Left renal pelvis (tissue), 4 donors: Measurements from ENCODE around the gene ZNHIT2. TPM values are rescaled to one million over a fixed set of nuclear protein-coding genes. Genes with fewer than 3 reads are reported as not detected.

Source experiments
- DNase-seq, 4 donors: peaks; one replicate each; pipeline ENCODE4 v3.0.0-alpha.2; 2013; ENCODE audit warnings: low read depth in 4 of 4, low spot score in 3 of 4
- polyA plus RNA-seq, 4 donors: library from polyadenylated mRNA; unstranded; fragments of 120-200 nt; gene quantifications; one replicate each; pipeline ENCODE4 v1.2.1, GENCODE V29; 2013; ENCODE audit not compliant: insufficient read length in 4 of 4

Gene ZNHIT2
- polyA plus RNA-seq, 4 donors: 3.8 to 11.1 (median 5.9) TPM

DNA sequence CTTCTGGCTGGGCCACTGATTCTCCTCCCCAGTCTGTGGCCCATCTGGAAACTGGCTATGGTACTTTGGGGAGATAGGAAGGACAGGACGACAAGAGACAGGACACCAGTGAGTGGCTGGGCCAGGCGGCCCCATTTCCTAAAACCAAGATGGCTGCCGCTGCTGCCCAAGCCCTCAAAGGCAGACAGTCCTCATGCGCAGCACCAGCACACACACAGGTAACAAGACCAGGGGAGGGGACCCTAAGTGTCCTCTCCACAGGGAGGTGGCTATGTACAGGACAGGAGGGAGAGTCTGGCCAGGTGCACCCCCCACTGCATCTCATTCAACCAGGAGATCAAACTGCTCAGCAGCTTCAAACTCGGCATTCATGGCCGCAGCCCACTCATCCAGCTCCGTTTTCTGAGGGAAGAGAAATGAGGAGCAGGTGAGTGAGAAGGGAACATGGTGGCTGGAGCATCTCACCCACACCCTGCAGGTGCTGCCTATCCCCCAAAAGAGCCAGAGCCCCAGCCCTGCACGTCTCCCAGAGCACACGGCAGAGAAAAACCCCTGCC, 38.6 kb downstream of the ZNHIT2 start:
- no peak for DNase-seq

DNA sequence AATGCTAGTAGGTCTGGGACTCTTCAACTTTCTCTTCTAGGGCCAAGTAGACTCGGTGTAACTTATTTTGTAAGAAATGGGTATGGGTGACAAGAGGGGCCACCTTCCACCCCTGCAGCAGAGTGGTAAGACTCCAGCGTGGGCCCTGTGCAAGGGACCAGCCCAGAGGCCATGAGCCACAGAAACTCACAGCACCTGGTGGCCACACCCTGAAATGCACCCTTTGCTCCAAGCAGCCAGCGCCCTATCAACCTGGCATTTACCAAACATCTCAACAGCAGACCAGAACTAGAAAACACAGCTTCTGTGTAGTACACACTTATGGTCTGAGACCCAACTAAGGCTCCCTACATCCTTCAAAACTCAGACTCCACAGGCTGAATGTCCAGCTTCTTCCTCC, 39.4 kb downstream of the ZNHIT2 start:
- no peak for DNase-seq

DNA sequence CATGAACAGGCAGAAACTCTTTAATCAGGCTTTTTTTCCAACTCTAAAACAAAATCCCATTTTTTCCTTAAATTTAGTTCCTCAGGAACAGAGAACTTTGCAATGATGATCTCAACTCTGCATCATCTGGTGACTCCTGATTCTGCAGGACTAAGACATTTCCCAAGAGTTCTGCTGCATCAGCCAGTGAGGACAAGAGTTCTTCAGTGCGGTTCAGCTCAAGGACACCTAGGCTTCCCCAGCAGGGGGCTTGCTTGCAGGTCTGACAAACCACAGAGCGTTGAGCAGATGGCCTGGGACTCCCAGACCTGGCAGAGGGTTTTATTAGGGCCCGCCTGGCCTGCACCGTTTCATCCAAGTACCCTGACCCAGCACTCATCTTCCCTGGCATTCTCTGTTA, 40.0 kb downstream of the ZNHIT2 start:
- DNase-seq: no peak

DNA sequence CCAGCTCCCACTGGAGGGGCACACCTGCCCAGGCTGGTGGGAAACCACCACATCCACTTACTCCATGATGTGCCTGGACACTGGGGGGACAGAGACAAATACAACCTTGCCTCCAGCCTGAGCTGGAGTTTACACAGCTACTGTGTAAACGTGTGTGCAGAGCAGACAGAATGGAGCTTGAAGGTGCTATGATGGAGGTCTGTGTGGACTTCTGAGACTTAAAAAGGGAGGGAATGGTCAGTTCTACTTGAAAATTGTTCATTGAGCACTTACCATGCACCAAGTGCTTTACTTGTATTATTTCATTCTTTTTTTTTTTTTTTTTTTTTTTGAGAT, 44.9 kb downstream of the ZNHIT2 start:
- DNase-seq: no peak

GRCh38 chr11:65071907-65072630, 45.4 kb downstream of the ZNHIT2 start:
- DNase-seq: no peak

DNA sequence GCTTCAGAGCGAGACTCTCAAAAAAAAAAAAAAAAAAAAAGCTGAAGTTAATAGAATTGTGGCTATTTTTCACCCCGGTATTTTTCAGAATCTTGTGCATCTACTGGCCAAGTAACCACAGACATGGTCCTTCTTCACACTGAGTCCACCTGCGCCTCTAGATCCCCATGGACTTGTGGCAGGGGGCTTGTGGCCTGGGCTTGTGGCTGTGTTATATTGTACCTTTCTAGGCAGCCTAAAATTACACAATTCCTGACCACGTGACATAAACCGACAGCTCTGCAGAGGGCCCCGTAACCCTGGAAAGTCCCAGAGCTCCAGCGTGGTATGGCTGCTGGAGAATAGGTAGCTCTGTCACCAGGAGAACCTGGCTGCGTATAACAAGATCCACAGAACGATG, 48.3 kb downstream of the ZNHIT2 start:
- DNase-seq: no peak

DNA sequence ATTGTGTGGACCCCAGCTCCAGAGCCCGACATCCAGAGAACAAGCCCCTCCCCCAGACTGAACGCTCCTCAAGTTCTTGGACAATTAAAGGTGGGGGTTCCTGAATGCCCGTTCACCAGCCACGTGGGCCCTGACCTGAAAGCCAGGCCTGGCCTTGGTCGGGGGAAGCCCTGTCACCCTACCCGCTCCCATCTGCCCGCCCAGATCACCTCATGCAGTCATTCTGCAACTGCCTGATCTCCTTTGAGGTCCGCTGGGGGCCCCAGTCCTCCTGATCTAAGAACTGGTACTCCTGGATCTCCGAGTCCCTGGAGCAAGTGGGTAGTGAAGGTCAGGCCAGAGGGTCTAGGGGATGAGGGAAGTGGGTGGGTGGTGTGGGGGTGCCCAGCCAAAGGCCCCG, 50.1 kb downstream of the ZNHIT2 start:
- no peak for DNase-seq

DNA sequence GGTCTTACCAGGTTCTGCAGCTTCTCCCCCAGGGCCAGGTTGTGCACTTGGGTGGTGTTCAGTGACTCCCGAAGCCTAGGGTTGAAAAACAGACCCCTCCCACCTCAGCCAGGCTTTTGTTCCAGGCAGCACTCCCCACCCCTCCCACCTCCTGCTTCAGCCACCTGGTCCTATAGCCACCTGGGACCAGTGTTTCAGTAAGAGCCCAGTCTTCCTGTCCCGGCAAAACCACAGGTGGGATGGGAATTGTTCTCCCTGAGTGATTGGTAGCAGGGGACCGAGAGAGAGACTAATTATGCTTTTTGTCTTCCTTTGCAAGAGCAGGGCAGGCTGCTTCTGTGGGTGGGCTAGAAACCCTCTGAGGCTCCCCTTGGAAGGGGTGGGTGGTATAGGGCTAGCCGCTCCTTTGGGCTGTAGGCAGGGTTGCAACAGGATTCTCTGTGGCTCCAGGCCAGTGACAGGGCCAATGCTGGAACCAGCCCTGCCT, 50.7 kb downstream of the ZNHIT2 start:
- DNase-seq: no peak

Other genes with a start within 250 kb of the ZNHIT2 start
- gene EHD1, start 239.1 kb downstream of the ZNHIT2 start, polyA plus RNA-seq: 10 to 100 TPM; 48.7 to 68.8 (median 58.5) TPM
- gene ATG2A, start 200.5 kb downstream of the ZNHIT2 start, polyA plus RNA-seq: 10 to 100 TPM; 12.9 to 26.0 (median 15.6) TPM
- gene PPP2R5B, start 193.0 kb downstream of the ZNHIT2 start, polyA plus RNA-seq: 10 to 100 TPM; 13.2 to 20.8 (median 17.4) TPM
- 1 to 10 TPM; 1.6 to 3.5 (median 2.4) TPM for gene GPHA2, start 181.8 kb downstream of the ZNHIT2 start, polyA plus RNA-seq
- 1 to 10 TPM in 1 of 4 donors, under 1 TPM in 2, not detected in 1; 0.53 to 1.3 (median 0.92) TPM for gene MAJIN, start 145.6 kb downstream of the ZNHIT2 start, polyA plus RNA-seq
- gene BATF2, start 120.7 kb downstream of the ZNHIT2 start, polyA plus RNA-seq: 1 to 10 TPM; 2.3 to 2.9 (median 2.6) TPM
- 10 to 100 TPM; 54.6 to 74.5 (median 63.5) TPM for gene ARL2, start 103.5 kb downstream of the ZNHIT2 start, polyA plus RNA-seq
- 10 to 100 TPM; 25.3 to 32.4 (median 28.6) TPM for gene SNX15, start 90.3 kb downstream of the ZNHIT2 start, polyA plus RNA-seq
- gene SAC3D1, start 76.5 kb downstream of the ZNHIT2 start, polyA plus RNA-seq: 10 to 100 TPM; 10.6 to 19.5 (median 11.3) TPM
- gene NAALADL1, start 59.1 kb downstream of the ZNHIT2 start, polyA plus RNA-seq: 10 to 100 TPM; 11.6 to 28.5 (median 12.6) TPM
- gene CDCA5, start 33.7 kb downstream of the ZNHIT2 start, polyA plus RNA-seq: 10 to 100 TPM; 15.7 to 20.1 (median 18.0) TPM
- 10 to 100 TPM; 26.2 to 36.5 (median 31.0) TPM for gene ZFPL1, start 33.5 kb downstream of the ZNHIT2 start, polyA plus RNA-seq
- 100 to 1,000 TPM in 2 of 4 donors, 10 to 100 TPM in 2; 87.3 to 152 (median 103) TPM for gene VPS51, start 21.5 kb downstream of the ZNHIT2 start, polyA plus RNA-seq
- gene TM7SF2, start 5.8 kb downstream of the ZNHIT2 start, polyA plus RNA-seq: 10 to 100 TPM; 17.7 to 97.1 (median 70.3) TPM
- gene FAU, start 4.4 kb upstream of the ZNHIT2 start, polyA plus RNA-seq: 100 to 1,000 TPM; 557 to 830 (median 587) TPM
- gene MRPL49, start 4.6 kb upstream of the ZNHIT2 start, polyA plus RNA-seq: 10 to 100 TPM; 36.9 to 59.1 (median 56.3) TPM
- 10 to 100 TPM; 44.0 to 62.7 (median 55.2) TPM for gene SYVN1, start 16.8 kb upstream of the ZNHIT2 start, polyA plus RNA-seq
- not detected for gene SPDYC, start 52.5 kb upstream of the ZNHIT2 start, polyA plus RNA-seq
- gene CAPN1, start 64.2 kb upstream of the ZNHIT2 start, polyA plus RNA-seq: 100 to 1,000 TPM in 1 of 4 donors, 10 to 100 TPM in 3; 76.5 to 113 (median 88.6) TPM
- gene POLA2, start 144.3 kb upstream of the ZNHIT2 start, polyA plus RNA-seq: 10 to 100 TPM; 24.3 to 30.0 (median 28.3) TPM
- gene CDC42EP2, start 197.2 kb upstream of the ZNHIT2 start, polyA plus RNA-seq: 10 to 100 TPM in 2 of 4 donors, 1 to 10 TPM in 2; 7.0 to 24.1 (median 11.4) TPM
- 100 to 1,000 TPM in 1 of 4 donors, 10 to 100 TPM in 3; 80.6 to 102 (median 88.0) TPM for gene DPF2, start 216.2 kb upstream of the ZNHIT2 start, polyA plus RNA-seq
- under 1 TPM; 0.41 to 0.69 (median 0.55) TPM for gene TIGD3, start 237.1 kb upstream of the ZNHIT2 start, polyA plus RNA-seq